Fibroblast of lung (primary cell): ENCODE measurements around the gene GRIN2A. TPM values are rescaled to one million over a fixed set of nuclear protein-coding genes. Genes with fewer than 3 reads are reported as not detected.

Experiments used
- DNase-seq, 2 donors: peaks; one replicate each; pipeline versions ENCODE4 v3.0.0 to v3.0.0-alpha.2; 2010; ENCODE audit warnings: low read depth in 2 of 2
- H2AFZ ChIP-seq: 2 replicates; pipeline ENCODE4 v1.5.1; 2012; ENCODE audit warnings: low read length, control low read depth, inconsistent platforms
- H3K27ac ChIP-seq: 2 replicates; pipeline ENCODE4 v1.5.1; 2011; ENCODE audit warnings: low read length, control low read depth; ENCODE audit not compliant: insufficient read depth
- H3K27me3 ChIP-seq: 2 replicates; pipeline ENCODE4 v1.5.1; 2011; ENCODE audit warnings: mild to moderate bottlenecking, low read length; ENCODE audit not compliant: control insufficient read depth, insufficient read depth
- H3K36me3 ChIP-seq: 2 replicates; pipeline ENCODE4 v1.5.1; 2011; ENCODE audit warnings: low read length; ENCODE audit not compliant: control insufficient read depth, insufficient read depth
- H3K4me1 ChIP-seq: 2 replicates; pipeline ENCODE4 v1.5.1; 2011; ENCODE audit warnings: low read length; ENCODE audit not compliant: control insufficient read depth, insufficient read depth; ENCODE audit errors: extremely low read depth
- H3K4me2 ChIP-seq: 2 replicates; pipeline ENCODE4 v1.5.1; 2011; ENCODE audit warnings: low read length, control low read depth; ENCODE audit not compliant: insufficient read depth; ENCODE audit errors: extremely low read depth
- H3K4me3 ChIP-seq, 4 experiments: fragments of 200-600 bp in 1 of 4; sonication (generic) in 1 of 4; replicated peaks in 1 of 4; 2 replicates each; pipeline ENCODE4 v1.5.1; 2011 to 2016; ENCODE audit warnings: low read length in 4 of 4, low read depth in 3 of 4, mild to moderate bottlenecking in 3 of 4, control low read depth in 2 of 4, inconsistent platforms in 1 of 4, mixed read lengths in 1 of 4; ENCODE audit not compliant: insufficient read depth in 1 of 4; ENCODE audit errors: control extremely low read depth in 1 of 4
- H3K79me2 ChIP-seq: 2 replicates; pipeline ENCODE4 v1.5.1; 2012; ENCODE audit warnings: mild to moderate bottlenecking, low read length, inconsistent platforms; ENCODE audit not compliant: control insufficient read depth, insufficient read depth
- H3K9ac ChIP-seq: 2 replicates; pipeline ENCODE4 v1.5.1; 2011; ENCODE audit warnings: mild to moderate bottlenecking, low read length, control low read depth; ENCODE audit not compliant: insufficient read depth
- H3K9me3 ChIP-seq: 2 replicates; pipeline ENCODE4 v1.5.1; 2012; ENCODE audit warnings: low read depth, low read length; ENCODE audit not compliant: control insufficient read depth, insufficient read depth
- H4K20me1 ChIP-seq: 2 replicates; pipeline ENCODE4 v1.5.1; 2011; ENCODE audit warnings: low read length; ENCODE audit not compliant: control insufficient read depth, insufficient read depth; ENCODE audit errors: extremely low read depth
- EZH2 ChIP-seq: IDR thresholded peaks from 2 replicates; pipeline ENCODE4 v1.5.1; 2012; ENCODE audit warnings: low read length, control low read depth, mild to moderate bottlenecking; ENCODE audit errors: missing control alignments
- polyA plus RNA-seq, 2 donors: library from polyadenylated mRNA; depleted of rRNA in 1 of 2; stranded (reverse) in 1 of 2; unstranded in 1 of 2; fragments of >200 nt; gene quantifications; 2 replicates each; pipeline ENCODE4 v1.2.1, GENCODE V29; 2011 to 2012; ENCODE audit warnings: missing spikeins in 1 of 2
- total RNA-seq: library from RNA; depleted of rRNA; stranded (reverse); fragments of >200 nt; gene quantifications from 2 replicates; pipeline ENCODE4 v1.2.1, GENCODE V29; 2014
- TF ChIP-seq, protein P1 (sequence below), 2 donors: IDR thresholded peaks in 1 of 2; conservative IDR thresholded peaks in 1 of 2; 1 replicate in 1 of 2; 2 replicates in 1 of 2; pipeline ENCODE4 v1.5.1; 2011 to 2012; ENCODE audit warnings: low read length in 2 of 2, control low read depth in 1 of 2, inconsistent platforms in 1 of 2, low read depth in 1 of 2, mild to moderate bottlenecking in 1 of 2

Gene GRIN2A
- total and polyA plus RNA-seq, 2 donors (not counting 1 experiment from before 2014, with no cell fraction given), result 0.15 to 0.33 TPM

DNA sequence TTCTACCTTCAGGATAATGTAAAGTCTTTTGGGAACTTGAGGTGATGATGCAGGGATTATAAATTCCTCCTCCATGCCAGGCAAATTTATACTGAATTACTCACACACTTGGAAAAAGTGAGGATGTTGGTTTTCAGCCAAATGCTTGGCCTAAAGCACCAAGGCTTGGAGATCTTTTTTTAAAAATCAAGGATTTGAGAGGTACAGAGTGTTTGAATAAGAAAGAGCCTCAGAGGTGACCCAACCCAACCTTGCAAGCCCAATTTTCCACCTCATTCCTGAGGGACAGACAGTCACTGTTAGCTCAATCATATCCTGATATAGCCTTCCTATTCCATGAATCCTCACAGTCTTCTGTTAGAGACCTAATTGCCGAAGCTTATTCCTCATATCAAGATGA, 14.0 kb downstream of the GRIN2A start:
- no peak overlapping the region for H3K4me2 ChIP-seq

DNA sequence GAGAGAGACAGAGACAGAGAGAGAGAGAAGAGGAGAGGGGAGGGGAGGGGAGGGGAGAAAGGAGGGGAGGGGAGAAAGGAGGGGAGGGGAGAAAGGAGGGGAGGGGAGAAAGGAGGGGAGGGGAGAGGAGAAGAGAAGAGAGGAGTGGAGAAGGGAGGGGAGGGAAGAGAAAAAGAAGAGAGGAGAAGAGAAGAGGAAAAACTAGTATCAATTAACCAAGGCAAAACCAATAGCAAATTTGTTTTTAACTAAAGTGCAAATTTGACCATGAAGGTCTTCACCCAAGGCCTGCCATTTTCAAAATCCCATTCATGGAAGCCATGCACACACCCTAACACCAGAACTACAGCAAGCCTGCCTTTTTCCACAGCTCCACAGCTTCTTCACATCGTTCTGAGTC, 16.6 kb downstream of the GRIN2A start:
- Histone ChIP-seq H4K20me1 (no peaks in the 10 kb centered on the region), H3K27ac (no peak overlapping the region), H3K4me2 (no peak overlapping the region), H3K4me3 (no peak overlapping the region), H3K9ac (no peak overlapping the region), H3K4me1 (no peaks in the 10 kb centered on the region), H3K27me3 (no peaks in the 10 kb centered on the region), H3K79me2 (no peaks in the 10 kb centered on the region), H2AFZ (no peak overlapping the region), H3K36me3 (no peaks in the 10 kb centered on the region), H3K9me3 (no peaks in the 10 kb centered on the region)
- no peak for DNase-seq
- TF ChIP-seq, protein P1, sequence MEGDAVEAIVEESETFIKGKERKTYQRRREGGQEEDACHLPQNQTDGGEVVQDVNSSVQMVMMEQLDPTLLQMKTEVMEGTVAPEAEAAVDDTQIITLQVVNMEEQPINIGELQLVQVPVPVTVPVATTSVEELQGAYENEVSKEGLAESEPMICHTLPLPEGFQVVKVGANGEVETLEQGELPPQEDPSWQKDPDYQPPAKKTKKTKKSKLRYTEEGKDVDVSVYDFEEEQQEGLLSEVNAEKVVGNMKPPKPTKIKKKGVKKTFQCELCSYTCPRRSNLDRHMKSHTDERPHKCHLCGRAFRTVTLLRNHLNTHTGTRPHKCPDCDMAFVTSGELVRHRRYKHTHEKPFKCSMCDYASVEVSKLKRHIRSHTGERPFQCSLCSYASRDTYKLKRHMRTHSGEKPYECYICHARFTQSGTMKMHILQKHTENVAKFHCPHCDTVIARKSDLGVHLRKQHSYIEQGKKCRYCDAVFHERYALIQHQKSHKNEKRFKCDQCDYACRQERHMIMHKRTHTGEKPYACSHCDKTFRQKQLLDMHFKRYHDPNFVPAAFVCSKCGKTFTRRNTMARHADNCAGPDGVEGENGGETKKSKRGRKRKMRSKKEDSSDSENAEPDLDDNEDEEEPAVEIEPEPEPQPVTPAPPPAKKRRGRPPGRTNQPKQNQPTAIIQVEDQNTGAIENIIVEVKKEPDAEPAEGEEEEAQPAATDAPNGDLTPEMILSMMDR (conservative IDR thresholded peaks at IDR 0.05 in 1 of 2, IDR thresholded peaks at IDR 0.05 in 1 of 2; ENCODE audit: low read depth in 1 of 2, low read length in 2 of 2), result no peak
- TF ChIP-seq EZH2, result no peak

More for the DNA sequence above, 14.0 kb downstream of the GRIN2A start:
- DNase-seq, result peak in 1 of 2 donors; percentile 92
- H3K4me3 ChIP-seq, result no peak overlapping the region
- H3K79me2 ChIP-seq, result no peaks in the 10 kb centered on the region
- no peak overlapping the region for H3K27ac ChIP-seq
- H3K4me1 ChIP-seq, result no peaks in the 10 kb centered on the region
- H3K36me3 ChIP-seq, result no peaks in the 10 kb centered on the region
- H2AFZ ChIP-seq, result no peak overlapping the region
- H4K20me1 ChIP-seq, result no peaks in the 10 kb centered on the region
- H3K27me3 ChIP-seq, result no peaks in the 10 kb centered on the region
- TF ChIP-seq, protein P1 (conservative IDR thresholded peaks at IDR 0.05 in 1 of 2, IDR thresholded peaks at IDR 0.05 in 1 of 2; ENCODE audit: low read depth in 1 of 2, low read length in 2 of 2), result no peak
- no peak for TF ChIP-seq EZH2
- H3K9me3 ChIP-seq, result no peaks in the 10 kb centered on the region
- no peak overlapping the region for H3K9ac ChIP-seq

DNA sequence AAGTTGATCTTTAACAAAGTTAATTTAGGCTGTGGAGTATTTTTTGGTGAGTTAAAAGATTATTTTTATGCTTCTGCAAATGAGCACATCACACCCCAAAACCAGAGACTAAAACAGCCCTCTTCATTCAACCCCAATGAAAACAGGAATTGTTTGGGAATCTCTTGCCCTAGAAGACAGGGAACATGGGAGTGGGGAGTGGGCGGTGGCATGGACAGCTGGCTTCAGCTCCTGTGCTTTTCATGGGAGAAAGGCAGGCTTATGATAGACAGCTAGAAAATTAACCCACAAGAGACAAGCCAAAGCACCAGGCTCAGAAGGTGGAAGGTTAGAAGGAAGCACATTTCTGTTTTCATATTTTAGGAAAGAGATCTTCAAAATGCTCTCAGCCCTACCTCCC, 19.2 kb downstream of the GRIN2A start:
- Histone ChIP-seq H4K20me1 (no peaks in the 10 kb centered on the region), H3K9me3 (no peaks in the 10 kb centered on the region), H3K36me3 (no peaks in the 10 kb centered on the region), H3K4me3 (no peak overlapping the region), H3K27ac (no peak overlapping the region), H3K4me1 (no peaks in the 10 kb centered on the region), H3K27me3 (no peaks in the 10 kb centered on the region), H2AFZ (no peak overlapping the region), H3K79me2 (no peaks in the 10 kb centered on the region), H3K9ac (no peak overlapping the region), H3K4me2 (no peak overlapping the region)
- DNase-seq, result no peak
- TF ChIP-seq, protein P1 (conservative IDR thresholded peaks at IDR 0.05 in 1 of 2, IDR thresholded peaks at IDR 0.05 in 1 of 2; ENCODE audit: low read depth in 1 of 2, low read length in 2 of 2), result no peak
- TF ChIP-seq EZH2, result no peak
